ENCODE results near the gene VIL1.

GRCh38 chr2:218396688-218397462 is 22.0 kb upstream of the VIL1 start:
- TF ChIP-seq RAD21 (conservative IDR thresholded peaks at IDR 0.05) (no peak), MXI1 (conservative IDR thresholded peaks at IDR 0.05; ENCODE audit: poor library complexity, severe bottlenecking) (no peak), EZH2 (IDR thresholded peaks at IDR 0.05; ENCODE audit: borderline replicate concordance, insufficient read depth, low read length, poor library complexity, severe bottlenecking) (no peak), EP300 (conservative IDR thresholded peaks at IDR 0.05; ENCODE audit: poor library complexity, severe bottlenecking) (no peak)
- TF ChIP-seq, protein P1, sequence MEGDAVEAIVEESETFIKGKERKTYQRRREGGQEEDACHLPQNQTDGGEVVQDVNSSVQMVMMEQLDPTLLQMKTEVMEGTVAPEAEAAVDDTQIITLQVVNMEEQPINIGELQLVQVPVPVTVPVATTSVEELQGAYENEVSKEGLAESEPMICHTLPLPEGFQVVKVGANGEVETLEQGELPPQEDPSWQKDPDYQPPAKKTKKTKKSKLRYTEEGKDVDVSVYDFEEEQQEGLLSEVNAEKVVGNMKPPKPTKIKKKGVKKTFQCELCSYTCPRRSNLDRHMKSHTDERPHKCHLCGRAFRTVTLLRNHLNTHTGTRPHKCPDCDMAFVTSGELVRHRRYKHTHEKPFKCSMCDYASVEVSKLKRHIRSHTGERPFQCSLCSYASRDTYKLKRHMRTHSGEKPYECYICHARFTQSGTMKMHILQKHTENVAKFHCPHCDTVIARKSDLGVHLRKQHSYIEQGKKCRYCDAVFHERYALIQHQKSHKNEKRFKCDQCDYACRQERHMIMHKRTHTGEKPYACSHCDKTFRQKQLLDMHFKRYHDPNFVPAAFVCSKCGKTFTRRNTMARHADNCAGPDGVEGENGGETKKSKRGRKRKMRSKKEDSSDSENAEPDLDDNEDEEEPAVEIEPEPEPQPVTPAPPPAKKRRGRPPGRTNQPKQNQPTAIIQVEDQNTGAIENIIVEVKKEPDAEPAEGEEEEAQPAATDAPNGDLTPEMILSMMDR (IDR thresholded peaks at IDR 0.05; ENCODE audit: poor library complexity, severe bottlenecking): no peak
